GM10248 (cell line): Measurements from ENCODE around the gene LTB.

Experiments used
- CTCF ChIA-PET: fragments of 300-600 bp; sonication (Branson Sonifier 250); formaldehyde crosslinking; extraction: SDS; loops from one replicate; lab custom pipeline; 2021; ENCODE audit warnings: antibody characterized with exemption; lab: Yijun Ruan, JAX
- POLR2A ChIA-PET: fragments of 350-650 bp; sonication (Branson Sonifier 250); formaldehyde crosslinking; extraction: SDS; loops from one replicate; lab custom pipeline; 2020; ENCODE audit warnings: antibody characterized with exemption; lab: Yijun Ruan, JAX
- DNase-seq: peaks from one replicate; pipeline ENCODE4 v3.0.0; 2012; ENCODE audit errors: extremely low spot score
- TF ChIP-seq, protein P1 (sequence below): IDR thresholded peaks from 2 replicates; pipeline ENCODE4 v1.5.1; 2012; ENCODE audit warnings: mild to moderate bottlenecking, low read depth; ENCODE audit errors: extremely low read depth, missing control alignments, control extremely low read depth

Gene LTB

DNA sequence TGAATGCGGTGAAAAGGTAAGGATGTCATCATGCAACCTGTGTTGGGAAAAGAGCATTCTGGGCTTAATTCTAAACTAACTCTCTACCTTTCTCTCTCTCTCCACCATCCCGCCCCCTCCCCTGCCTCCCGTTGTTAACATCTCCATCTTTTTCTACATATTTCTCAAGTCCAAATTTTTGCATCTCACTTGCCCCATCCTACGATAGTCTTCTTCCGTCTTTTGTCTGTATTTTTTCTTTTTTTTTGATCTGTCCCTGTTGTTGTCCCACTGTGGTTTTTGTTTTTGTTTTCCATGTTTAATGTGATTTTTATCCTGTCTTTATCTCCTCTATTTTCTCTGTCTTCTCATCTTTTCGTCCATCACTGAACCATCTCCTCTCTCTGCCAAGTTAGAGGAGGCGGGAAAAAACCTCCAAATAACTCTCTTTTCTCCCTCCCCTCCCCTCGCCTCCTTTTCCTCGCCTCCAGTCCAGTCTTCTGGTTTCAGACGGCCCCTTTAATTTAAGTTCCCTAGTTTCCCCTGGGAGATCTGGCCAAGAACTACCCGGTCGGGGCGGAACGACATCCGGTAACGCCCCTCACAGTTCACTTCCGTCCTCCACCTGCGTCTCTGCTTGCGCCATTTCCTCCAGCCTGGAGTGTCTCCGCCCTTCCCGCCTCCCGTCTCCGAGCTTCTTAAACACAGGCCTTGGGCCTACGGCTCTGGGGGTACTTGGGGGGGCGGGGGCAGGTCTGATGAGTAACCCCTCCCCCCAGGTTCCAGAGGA is 35.1 kb downstream of the LTB start, which contains the start of gene NFKBIL1:
TSS of gene NFKBIL1 (plus strand) at position 651 of the 769 bp plus-strand sequence. CDS start at position 738, 87 bp downstream.
- TF ChIP-seq, protein P1, sequence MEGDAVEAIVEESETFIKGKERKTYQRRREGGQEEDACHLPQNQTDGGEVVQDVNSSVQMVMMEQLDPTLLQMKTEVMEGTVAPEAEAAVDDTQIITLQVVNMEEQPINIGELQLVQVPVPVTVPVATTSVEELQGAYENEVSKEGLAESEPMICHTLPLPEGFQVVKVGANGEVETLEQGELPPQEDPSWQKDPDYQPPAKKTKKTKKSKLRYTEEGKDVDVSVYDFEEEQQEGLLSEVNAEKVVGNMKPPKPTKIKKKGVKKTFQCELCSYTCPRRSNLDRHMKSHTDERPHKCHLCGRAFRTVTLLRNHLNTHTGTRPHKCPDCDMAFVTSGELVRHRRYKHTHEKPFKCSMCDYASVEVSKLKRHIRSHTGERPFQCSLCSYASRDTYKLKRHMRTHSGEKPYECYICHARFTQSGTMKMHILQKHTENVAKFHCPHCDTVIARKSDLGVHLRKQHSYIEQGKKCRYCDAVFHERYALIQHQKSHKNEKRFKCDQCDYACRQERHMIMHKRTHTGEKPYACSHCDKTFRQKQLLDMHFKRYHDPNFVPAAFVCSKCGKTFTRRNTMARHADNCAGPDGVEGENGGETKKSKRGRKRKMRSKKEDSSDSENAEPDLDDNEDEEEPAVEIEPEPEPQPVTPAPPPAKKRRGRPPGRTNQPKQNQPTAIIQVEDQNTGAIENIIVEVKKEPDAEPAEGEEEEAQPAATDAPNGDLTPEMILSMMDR: no peak
- DNase-seq: peak; percentile 89
- POLR2A ChIA-PET: interaction anchor here (0.6 to 7.3 kb wide), 11 partner anchors 12 to 316 kb away, joined by 3 to 86 read pairs (median 5); partner anchors contain the start of genes CLIC1, HSPA1B, LST1 and NCR3
- CTCF ChIA-PET: interaction anchor here (0.6 to 54.8 kb wide), 17 partner anchors 11 to 223 kb away, joined by 3 to 2725 read pairs (median 5); partner anchors contain the start of genes AIF1, BAG6, GPANK1 and LST1

DNA sequence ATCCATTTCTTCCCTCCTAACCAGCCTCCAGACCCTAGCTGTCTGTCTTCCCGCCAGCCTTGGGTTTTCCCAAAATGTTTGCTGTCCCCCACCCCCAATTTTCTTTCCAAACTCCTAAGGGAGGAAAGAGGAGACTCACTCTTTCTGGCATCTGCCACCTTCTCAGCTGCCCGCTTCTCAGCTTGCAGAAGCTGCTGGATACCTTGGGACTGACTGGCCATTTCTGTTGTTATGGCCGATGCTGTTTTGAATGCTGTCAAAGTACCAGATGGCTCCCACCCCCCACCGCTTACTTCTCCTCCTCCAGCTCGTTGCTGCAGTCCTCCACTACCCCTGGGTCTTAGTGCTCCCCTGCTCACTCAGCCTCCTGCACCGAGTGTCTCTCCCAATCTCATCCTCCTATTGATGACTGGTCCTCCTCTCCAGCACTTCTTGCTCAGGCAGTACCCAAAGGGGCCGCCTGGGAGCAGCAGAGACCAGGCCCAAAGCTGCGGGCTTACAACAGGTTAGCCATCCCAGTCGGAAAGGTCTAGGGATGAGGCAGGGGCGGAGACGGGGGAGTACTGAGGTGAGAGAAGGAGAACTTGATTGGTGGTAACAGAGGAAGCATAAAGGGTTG is 35.8 kb downstream of the LTB start, which contains the start of gene ATP6V1G2:
TSS of gene ATP6V1G2 (minus strand) at position 270 of the 619 bp plus-strand sequence. CDS start at position 221, 49 bp downstream.
- peak; percentile 68 for DNase-seq
- ChIA-PET CTCF (interaction anchor here (0.8 to 54.8 kb wide), 20 partner anchors 11 to 405 kb away, joined by 3 to 2725 read pairs (median 4); partner anchors contain the start of genes AIF1, BAG6, GPANK1 and LST1), POLR2A (interaction anchor here (1.0 to 7.3 kb wide), 4 partner anchors 31 to 316 kb away, joined by 3 to 86 read pairs (median 6); partner anchors contain the start of genes HSPA1B, NCR3, NEU1 and TNF)
- TF ChIP-seq, protein P1: peak; percentile 96

DNA sequence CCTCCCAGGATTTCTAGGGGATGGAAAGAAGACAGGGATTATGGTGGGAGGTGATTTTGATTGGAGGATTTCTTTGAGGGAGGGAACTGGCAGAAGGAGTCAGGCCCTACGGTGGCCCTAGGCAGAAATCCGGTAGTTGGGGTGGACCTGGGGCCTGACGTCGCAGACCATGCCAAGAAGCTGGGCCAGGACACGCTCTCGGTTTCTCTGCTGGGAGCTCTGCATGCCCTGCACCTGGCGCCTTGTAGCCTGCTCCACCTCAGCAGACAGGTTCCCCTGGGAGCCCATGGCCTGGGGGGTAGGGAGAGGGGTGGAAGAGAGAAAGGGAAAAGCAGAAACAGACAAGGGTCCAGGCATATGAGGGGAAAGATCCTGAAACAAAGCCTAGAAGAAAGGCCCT is 36.9 kb downstream of the LTB start:
- CTCF ChIA-PET: interaction anchor here (1.3 to 54.8 kb wide), 4 partner anchors 47 to 406 kb away, joined by 3 to 2725 read pairs (median 10); partner anchors contain the start of genes LST1, LTB, NCR3 and TNF
- TF ChIP-seq, protein P1: no peak
- no peak for DNase-seq
- POLR2A ChIA-PET: interaction anchor here (7.3 kb wide), 1 partner anchor 32 kb away, joined by 86 read pairs; the partner anchor contains the start of gene TNF

DNA sequence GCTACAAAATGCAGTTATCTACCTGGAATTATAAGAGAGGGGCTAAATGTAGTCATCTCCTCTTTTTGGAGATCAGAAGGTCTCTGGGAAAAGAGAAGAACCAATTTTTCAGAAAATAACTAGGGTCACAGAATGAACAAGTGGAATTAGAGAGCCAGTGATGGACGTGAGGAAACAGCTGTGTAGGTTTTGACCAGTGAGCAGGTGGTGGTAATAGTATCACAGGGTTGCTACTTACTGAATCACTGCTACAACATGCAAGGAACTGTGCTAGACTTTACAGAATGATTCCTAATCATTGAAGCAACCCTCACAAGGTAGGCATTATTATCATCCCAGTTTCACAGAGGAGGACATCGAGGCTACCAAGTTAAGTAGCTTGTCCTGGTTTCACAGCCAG is 37.5 kb downstream of the LTB start:
- TF ChIP-seq, protein P1: no peak
- ChIA-PET CTCF (interaction anchor here (2.0 to 54.8 kb wide), 3 partner anchors 47 to 193 kb away, joined by 7 to 2725 read pairs (median 14); partner anchors contain the start of genes LST1, LTB, NCR3 and TNF), POLR2A (interaction anchor here (0.6 to 7.3 kb wide), 2 partner anchors 33 to 99 kb away, joined by 3 to 86 read pairs; partner anchors contain the start of gene TNF)
- no peak for DNase-seq

DNA sequence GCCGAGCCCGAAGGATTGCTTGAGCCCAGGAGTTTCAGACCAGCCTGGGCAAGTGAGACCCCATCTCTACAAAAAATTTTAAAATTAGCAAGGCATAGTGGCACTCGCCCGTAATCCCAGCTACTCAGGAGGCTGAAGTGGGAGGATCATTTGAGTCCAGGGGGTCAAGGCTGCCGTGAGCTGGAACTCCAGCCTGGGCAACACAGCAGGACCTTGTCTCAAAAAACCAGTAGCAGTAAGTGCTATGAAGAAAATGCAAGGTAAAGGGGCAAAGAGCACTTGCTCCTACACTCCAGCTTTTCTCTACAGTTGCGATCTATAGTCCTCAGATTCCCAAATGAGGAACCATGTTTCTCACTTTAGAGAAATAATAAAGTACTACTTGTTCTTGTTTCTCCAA is 38.6 kb downstream of the LTB start:
- DNase-seq: no peak
- ChIA-PET POLR2A (interaction anchor here (0.6 kb wide), 2 partner anchors 32 to 61 kb away, joined by 3 read pairs; partner anchors contain the start of gene TNF), CTCF (interaction anchor here (1.2 to 54.8 kb wide), 3 partner anchors 9 to 409 kb away, joined by 3 to 2725 read pairs (median 4); partner anchors contain the start of genes LST1, LTB, NCR3 and TNF)
- TF ChIP-seq, protein P1: no peak
